HG02642 (cell line): Measurements from ENCODE around the gene LIN7B.
"Not testable (repeated sequence)": the region's sequence is repeated elsewhere in the genome, so short reads cannot be mapped to it uniquely, and the experiment has no call there.

Source experiments
- ATAC-seq: cut with Tn5 transposase; IDR thresholded peaks from one replicate; pipeline ENCODE4 v1.9.1; 2021; ENCODE audit warnings: mild to moderate bottlenecking; ENCODE audit not compliant: unreplicated experiment, poor library complexity

The LIN7B gene

GRCh38 chr19:49118565-49119410 is 4.6 kb downstream of the LIN7B start, which contains the start of gene C19orf73:
TSS of gene C19orf73 (minus strand) at chr19:49119143. CDS start at chr19:49119022, 121 bp downstream.
- peak; percentile 83 for ATAC-seq

GRCh38 chr19:49119411-49120324 is 5.5 kb downstream of the LIN7B start, which contains the start of gene PPFIA3:
TSS of gene PPFIA3 (plus strand) at chr19:49119544. CDS start at chr19:49127874, 8,330 bp downstream.
- ATAC-seq, result no peak

GRCh38 chr19:49120325-49120683 is 6.1 kb downstream of the LIN7B start:
- ATAC-seq, result no peak

- no peak for ATAC-seq
Observed at GRCh38 chr19:49120868-49121267, 6.7 kb downstream of the LIN7B start.

GRCh38 chr19:49121841-49122240 is 7.7 kb downstream of the LIN7B start:
- not testable (repeated sequence) for ATAC-seq

GRCh38 chr19:49123285-49123684 is 9.1 kb downstream of the LIN7B start:
- ATAC-seq, result not testable (repeated sequence)

GRCh38 chr19:49125025-49125731 is 11.0 kb downstream of the LIN7B start:
- ATAC-seq, result no peak

GRCh38 chr19:49126575-49126974 is 12.4 kb downstream of the LIN7B start:
- no peak for ATAC-seq

- ATAC-seq, result not testable (repeated sequence)
Observed at GRCh38 chr19:49127225-49127624, 13.1 kb downstream of the LIN7B start.

GRCh38 chr19:49127674-49128544 is 13.7 kb downstream of the LIN7B start:
- ATAC-seq, result peak; percentile 93

GRCh38 chr19:49128545-49129237 is 14.5 kb downstream of the LIN7B start:
- ATAC-seq, result no peak

GRCh38 chr19:49129238-49129583 is 15.0 kb downstream of the LIN7B start:
- no peak for ATAC-seq

GRCh38 chr19:49130325-49130724 is 16.2 kb downstream of the LIN7B start:
- no peak for ATAC-seq

- no peak for ATAC-seq
Observed at GRCh38 chr19:49132974-49133609, 18.9 kb downstream of the LIN7B start.

GRCh38 chr19:49133621-49134454 is 19.7 kb downstream of the LIN7B start:
- ATAC-seq, result no peak

- no peak for ATAC-seq
Observed at GRCh38 chr19:49135686-49136085, 21.5 kb downstream of the LIN7B start.

- no peak for ATAC-seq
Observed at GRCh38 chr19:49136771-49137171, 22.6 kb downstream of the LIN7B start.

GRCh38 chr19:49140951-49141350 is 26.8 kb downstream of the LIN7B start:
- ATAC-seq, result no peak
